Left renal pelvis (tissue), 4 donors: ENCODE data around the gene MOB3A. TPM values are rescaled to one million over a fixed set of nuclear protein-coding genes. Genes with fewer than 3 reads are reported as not detected.
A peak's percentile ranks its signal among the peaks of the same experiment; 100 is the strongest.

ENCODE experiments used
- DNase-seq, 4 donors: peaks; one replicate each; pipeline ENCODE4 v3.0.0-alpha.2; 2013; ENCODE audit warnings: low read depth in 4 of 4, low spot score in 3 of 4
- polyA plus RNA-seq, 4 donors: library from polyadenylated mRNA; unstranded; fragments of 120-200 nt; gene quantifications; one replicate each; pipeline ENCODE4 v1.2.1, GENCODE V29; 2013; ENCODE audit not compliant: insufficient read length in 4 of 4

MOB3A gene
- polyA plus RNA-seq, 4 donors: 21.4 to 29.1 (median 25.2) TPM

GRCh38 chr19:2061495-2062388, 34.4 kb downstream of the MOB3A start:
- DNase-seq: peak; percentile 92 to 96 (median 96)

GRCh38 chr19:2060884-2061494, 35.1 kb downstream of the MOB3A start:
- DNase-seq: no peak

- no peak for DNase-seq
These were observed 36.5 kb downstream of the MOB3A start for GRCh38 chr19:2059422-2060201.

- DNase-seq: no peak
These were observed 37.3 kb downstream of the MOB3A start for GRCh38 chr19:2058570-2059421.

GRCh38 chr19:2057484-2058469, 38.3 kb downstream of the MOB3A start:
- no peak for DNase-seq

- DNase-seq: no peak
These were observed 39.3 kb downstream of the MOB3A start for GRCh38 chr19:2056837-2057192.

- DNase-seq: no peak
These were observed 39.9 kb downstream of the MOB3A start for GRCh38 chr19:2055931-2056836.

- DNase-seq: no peak
These were observed 41.4 kb downstream of the MOB3A start for GRCh38 chr19:2054763-2055162.

- DNase-seq: no peak
These were observed 42.3 kb downstream of the MOB3A start for GRCh38 chr19:2053601-2054389.

GRCh38 chr19:2051773-2052704, 44.1 kb downstream of the MOB3A start:
- DNase-seq: no peak

GRCh38 chr19:2050991-2051772, 44.9 kb downstream of the MOB3A start, which contains the start of gene MKNK2:
TSS of gene MKNK2 (minus strand) at chr19:2051244. CDS start at chr19:2050851, 393 bp downstream.
- peak in 3 of 4 donors; percentile 80 to 86 (median 84) for DNase-seq

- DNase-seq: no peak
These were observed 45.7 kb downstream of the MOB3A start for GRCh38 chr19:2050349-2050990.

- no peak for DNase-seq
These were observed 46.3 kb downstream of the MOB3A start for GRCh38 chr19:2049741-2050348.

- DNase-seq: no peak
These were observed 47.0 kb downstream of the MOB3A start for GRCh38 chr19:2048959-2049740.
